GM21528 (cell line): ENCODE results near the gene ZIC1.

Experiments used
- ATAC-seq: cut with Tn5 transposase; IDR thresholded peaks from one replicate; pipeline ENCODE4 v1.9.1; 2021; ENCODE audit warnings: mild to moderate bottlenecking, moderate library complexity; ENCODE audit not compliant: unreplicated experiment, low FRiP score

Gene ZIC1

DNA sequence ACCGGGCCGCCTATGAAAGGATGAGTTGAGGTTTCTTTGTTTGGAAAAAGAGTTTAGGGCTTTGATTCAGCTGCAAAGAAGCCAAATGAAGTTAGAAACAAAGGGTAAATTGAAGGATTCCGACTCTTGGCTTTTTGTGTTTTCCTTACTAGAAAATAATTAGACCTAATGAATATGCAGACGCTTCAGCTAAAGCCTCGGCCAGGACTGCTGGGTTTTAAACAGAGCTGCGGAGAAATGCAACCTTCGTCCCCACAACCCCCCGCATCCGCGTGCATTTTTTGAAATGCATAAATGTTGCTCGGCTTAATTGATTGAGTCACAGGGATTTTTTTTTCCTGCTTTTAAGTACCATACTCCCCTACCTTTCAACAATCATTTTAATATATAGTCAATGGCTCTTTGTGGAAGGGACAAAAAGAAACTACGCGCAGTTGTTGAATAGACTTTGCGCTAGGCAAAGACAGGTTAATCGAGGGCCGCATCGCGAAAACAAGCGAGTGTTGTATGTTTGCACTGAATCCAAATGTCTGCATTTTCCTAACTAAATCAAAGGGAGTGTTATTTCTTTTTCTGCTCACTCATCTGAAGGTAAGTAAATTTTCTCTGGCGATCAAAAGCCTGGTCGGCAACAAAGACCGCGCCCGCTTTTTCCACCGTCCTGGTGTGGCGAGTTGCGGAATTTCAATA lies 1.5 kb upstream of the ZIC1 start:
- ATAC-seq: no peak

DNA sequence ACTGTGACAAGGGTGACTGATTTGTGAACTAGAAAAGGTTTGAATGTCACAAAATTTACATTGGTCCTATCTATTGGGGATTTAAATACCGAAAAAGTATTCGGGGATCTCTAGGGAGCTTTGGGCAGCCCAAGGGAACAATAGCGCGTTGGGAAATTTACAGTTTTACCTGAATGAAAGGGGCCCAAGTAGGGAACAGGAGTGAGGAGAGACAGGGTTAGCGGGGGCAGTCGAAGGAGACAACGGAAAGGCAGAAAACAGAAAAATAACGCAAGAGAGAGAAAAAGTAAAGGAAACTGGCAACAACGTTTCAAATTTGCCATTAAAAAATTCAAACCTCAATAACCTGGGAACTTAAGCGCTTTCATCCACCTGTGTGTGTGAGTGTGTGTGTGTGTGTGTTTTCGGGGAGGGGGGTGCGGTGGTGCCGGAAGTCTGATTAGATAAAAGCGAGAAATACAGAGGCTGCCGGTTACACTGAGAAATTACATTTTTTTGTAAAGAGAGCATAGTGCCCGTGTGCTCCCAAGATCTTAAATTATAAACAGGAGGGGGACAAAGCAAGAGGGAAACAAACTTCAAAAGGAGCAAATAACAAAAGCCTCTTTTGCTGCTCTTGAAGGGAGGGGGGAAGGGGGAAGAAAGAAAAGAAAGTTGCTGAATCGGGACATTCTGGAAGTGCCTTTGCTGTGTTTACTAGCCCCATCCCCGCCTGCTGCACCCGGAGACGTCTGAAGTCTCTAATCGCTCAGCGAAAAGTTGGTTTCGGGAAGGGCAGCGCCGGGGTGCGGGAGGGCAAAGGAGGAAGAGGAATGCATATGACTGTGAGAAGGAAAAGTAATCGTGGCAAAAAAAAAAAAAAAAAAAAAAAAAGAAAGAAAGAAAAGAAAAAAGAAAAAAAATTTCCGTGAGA lies 721 bp upstream of the ZIC1 start:
- ATAC-seq: no peak

DNA sequence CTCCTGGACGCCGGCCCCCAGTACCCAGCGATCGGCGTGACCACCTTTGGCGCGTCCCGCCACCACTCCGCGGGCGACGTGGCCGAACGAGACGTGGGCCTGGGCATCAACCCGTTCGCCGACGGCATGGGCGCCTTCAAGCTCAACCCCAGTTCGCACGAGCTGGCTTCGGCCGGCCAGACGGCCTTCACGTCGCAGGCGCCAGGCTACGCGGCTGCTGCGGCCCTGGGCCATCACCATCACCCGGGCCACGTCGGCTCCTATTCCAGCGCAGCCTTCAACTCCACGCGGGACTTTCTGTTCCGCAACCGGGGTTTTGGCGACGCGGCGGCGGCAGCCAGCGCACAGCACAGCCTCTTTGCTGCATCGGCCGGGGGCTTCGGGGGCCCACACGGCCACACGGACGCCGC lies 956 bp downstream of the ZIC1 start:
- no peak for ATAC-seq

- ATAC-seq: no peak
These were observed 1.5 kb downstream of the ZIC1 start for GRCh38 chr3:147410526-147411237.

DNA sequence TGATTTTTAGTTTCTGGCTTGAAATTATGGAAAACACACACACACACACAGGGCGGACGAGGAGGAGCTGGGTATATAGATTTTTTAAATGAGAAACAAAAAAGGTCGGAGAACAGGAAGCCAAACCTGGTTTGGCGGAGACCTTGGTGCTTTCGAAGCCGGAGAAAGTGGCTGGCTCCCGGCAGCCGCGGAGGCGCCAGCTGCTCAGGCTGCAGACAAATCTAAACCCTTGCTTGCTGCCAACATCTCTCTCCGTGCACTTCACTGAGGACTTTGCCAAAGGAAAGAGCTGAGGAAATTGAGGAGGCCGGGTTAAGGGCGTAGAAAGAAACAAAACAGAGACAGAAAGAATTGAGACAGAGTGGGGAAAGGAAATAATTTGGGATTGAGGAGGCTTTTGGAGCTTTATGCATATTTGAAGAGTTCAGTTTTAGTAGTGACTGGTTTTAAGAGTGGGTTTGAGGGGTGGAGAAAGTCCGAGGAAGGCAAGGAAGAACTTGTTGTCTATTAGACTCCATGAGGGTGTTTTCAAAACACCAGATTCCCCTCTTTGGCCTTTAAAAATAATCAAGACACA lies 2.2 kb downstream of the ZIC1 start:
- no peak for ATAC-seq

DNA sequence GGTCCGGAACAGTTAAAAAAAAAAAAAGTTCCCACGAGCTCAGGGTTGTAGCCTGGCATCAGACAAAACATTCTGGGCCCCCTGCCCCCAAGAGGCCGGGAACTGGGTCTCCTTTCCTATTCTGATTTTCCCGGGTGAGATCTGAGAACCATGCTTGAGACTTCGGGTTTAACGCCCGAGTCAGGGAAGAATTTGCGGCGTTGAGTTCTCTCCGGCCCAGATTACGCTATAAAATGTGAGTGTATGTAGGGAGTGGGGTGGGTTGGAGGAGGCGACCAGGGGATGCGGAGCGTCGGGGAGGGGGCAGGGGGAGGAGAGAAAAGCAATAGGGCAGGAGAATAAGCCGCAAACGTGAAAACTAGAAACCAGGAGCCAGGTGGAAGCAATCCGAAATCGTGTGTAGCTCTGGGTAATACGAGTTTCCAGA lies 2.7 kb downstream of the ZIC1 start:
- ATAC-seq: no peak

GRCh38 chr3:147412261-147412916 lies 3.2 kb downstream of the ZIC1 start:
- ATAC-seq: no peak

GRCh38 chr3:147412917-147413685 lies 3.9 kb downstream of the ZIC1 start:
- ATAC-seq: no peak

- ATAC-seq: no peak
These were observed 4.7 kb downstream of the ZIC1 start for GRCh38 chr3:147413686-147414389.

DNA sequence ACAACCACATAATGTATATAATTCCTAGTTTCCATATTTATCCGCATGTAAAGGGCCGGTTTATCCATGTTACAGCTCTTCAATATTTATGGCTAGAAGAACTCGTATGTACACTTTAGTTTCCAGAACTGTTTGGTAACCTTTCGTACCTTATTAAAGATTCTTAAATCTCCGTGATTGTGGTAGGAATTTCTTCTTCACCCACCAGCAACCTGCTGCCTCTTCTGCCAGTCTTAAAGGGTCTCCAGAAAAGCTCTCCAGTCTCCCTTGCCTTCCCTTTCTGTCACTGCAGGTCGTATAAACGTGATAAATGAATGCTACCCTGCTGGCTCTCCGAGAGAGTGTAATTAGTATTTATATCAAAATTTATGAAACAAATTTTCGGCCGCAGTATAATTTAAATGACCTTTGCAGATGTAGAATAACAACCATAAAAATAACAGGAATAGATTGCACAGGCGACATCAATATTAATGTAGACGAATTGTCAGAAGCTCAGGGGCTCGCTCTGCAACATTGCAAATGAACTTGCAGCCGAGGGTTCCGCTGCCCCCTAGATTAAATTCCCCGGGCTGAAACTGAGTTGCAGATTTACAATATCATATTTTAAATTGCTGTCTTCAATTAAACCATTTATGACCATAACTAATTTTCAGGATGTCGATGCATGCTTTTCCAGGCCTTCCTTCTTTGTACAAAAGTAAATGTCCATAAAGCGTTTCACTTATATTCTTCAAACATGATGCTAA lies 5.4 kb downstream of the ZIC1 start:
- no peak for ATAC-seq

DNA sequence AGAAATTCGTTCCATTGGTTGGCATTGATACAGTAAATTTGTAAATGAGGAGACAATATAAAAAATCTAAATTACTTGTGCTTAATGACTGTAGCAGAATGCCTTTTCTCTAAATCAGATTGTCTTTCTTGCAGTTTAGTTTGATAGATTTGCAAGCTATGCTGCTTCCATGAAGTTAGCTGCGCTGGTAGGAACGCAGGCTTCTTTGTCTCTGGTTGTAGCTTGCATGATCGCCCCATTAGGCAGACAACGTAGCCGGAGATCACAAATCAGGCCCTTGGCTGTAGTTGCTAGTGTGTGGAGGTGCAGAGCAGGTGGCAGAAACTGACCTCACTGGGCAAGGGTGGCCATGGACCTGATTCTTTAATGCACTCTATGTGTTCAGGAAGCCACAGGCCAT lies 6.1 kb downstream of the ZIC1 start:
- ATAC-seq: no peak

GRCh38 chr3:147415874-147416273 lies 6.7 kb downstream of the ZIC1 start:
- no peak for ATAC-seq

DNA sequence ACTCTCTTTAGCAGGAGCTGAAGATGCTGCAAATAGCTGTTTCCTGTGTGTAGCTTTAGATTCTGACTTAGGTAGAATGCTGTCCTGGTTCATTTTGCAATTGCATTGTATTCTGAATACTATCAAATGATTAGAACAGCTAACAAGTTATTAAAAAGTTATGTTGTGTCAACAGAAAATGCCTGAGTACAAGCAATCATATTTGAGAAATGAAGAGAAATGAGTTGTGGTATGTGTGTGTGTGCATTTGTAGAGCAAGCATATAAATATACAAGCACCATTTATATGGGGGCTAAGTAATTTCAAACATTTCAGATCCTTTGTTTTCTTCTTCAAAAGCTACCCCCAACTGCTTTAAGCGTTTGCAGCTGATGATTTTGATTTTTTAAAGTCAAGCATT lies 7.8 kb downstream of the ZIC1 start:
- ATAC-seq: no peak

DNA sequence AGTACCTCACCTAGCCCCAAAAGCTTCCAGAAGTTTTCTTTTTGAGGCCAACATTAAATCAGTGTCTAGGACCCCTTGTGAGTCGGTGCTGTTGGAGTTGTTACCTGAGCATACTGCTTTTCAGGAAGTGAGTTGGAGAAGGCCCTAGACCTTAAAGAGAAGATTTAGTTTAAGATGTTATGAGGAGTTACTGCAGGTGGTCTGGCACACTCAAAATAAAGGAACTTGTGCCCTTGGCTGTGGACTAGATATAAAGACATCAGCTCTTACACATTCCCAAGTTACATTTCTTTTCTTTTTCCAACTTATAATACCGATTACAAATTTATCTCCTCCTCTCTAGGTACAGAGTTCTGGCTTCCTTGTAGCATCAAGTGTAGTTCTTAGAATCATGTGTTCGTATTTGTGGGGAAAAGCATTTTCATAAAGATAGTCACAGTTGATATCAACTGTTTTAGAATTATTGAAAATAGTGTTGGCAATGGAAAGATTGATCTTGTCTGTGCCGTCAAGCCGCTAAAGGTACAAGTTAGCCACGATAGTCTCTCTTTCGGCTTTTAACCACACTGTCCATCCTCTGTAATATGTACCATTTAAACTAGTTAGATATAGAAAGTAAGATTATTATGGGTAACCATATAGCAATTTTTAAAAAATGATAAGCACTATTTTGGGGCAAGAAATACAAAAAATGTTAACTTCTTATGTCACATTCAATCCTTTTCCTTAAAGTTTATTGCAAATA lies 8.6 kb downstream of the ZIC1 start:
- no peak for ATAC-seq

DNA sequence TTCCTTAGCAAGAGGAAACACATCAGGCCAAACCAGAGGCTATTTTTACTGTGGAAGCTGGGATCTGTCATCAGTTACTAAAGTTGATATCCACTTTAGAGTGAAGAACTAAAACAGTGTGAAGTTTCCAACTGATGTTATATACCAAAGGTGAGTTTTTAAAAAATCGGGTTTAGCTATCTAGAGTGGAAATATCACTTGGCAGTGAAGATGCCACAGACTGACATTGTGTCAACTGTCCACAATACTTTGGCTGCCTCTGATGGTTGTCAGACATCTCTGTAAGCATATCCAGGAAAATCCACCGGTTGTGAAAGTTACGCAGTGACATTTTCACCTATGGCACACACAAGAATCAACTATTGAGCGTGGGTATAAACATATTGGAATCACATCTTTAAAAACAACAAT lies 9.2 kb downstream of the ZIC1 start:
- no peak for ATAC-seq

- ATAC-seq: no peak
These were observed 9.9 kb downstream of the ZIC1 start for GRCh38 chr3:147418808-147419701.

DNA sequence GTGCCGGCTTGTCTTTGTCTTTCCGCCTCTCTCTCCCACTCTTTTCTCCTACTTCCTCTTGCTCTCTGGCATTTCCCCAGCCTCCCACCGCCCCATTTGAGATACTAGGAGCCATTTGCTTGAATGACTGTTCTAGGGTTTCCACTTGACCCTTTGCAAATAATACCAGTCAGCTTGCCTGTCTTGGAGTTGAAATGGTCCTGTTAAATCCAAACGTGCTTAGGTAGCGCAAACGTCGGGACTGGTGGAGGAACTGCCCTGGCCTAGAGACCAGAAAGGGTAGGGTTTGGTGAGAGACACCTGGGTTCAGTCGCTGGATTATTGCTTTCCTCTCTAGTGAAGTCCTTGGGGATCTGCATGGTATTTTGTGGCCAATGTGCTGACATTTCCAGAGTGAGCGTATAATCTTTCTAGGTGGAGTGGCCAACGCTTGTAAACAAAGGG lies 10.6 kb downstream of the ZIC1 start:
- no peak for ATAC-seq
